Measurements from ENCODE around the gene CASS4.
"Not testable (repeated sequence)": the region's sequence is repeated elsewhere in the genome, so short reads cannot be mapped to it uniquely, and the experiment has no call there.

Gene CASS4

GRCh38 chr20:56391596-56392131 is 20.4 kb upstream of the CASS4 start:
- in situ Hi-C loops (cut with MboI; ENCODE audit: low sequenced_read_pairs) = no loop called here

- in situ Hi-C loops (cut with MboI; ENCODE audit: low sequenced_read_pairs) = no loop called here
Measured at GRCh38 chr20:56392132-56392880, 19.8 kb upstream of the CASS4 start, which contains the start of the genes AURKA and CSTF1. TSS of gene AURKA (minus strand) at chr20:56392215. CDS start at chr20:56388197, 4,018 bp downstream. TSS of gene CSTF1 (plus strand) at chr20:56392645. CDS start at chr20:56395553, 2,908 bp downstream.

GRCh38 chr20:56392881-56393482 is 19.1 kb upstream of the CASS4 start:
- in situ Hi-C loops (cut with MboI; ENCODE audit: low sequenced_read_pairs) = no loop called here

GRCh38 chr20:56393653-56394052 is 18.4 kb upstream of the CASS4 start:
- in situ Hi-C loops (cut with MboI; ENCODE audit: low sequenced_read_pairs) = no loop called here

DNA sequence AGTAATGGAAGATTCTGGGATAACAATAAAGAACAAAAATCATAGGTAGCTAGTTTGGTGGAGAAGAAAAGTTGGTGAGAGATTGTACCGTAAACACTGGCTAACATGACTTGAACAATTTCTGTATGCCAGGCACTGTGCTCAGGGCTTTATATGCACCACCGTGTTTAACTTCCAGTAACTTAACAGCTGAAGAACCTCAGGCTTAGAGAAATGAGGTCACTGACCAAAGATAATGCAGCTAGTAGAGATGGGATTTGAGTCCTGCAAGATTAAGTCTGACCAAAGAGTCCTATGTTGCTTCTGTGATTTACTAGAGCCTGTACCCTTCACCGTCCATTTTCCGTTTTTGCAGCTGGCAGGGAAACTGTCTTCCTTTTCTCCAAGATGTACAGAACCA is 16.9 kb upstream of the CASS4 start:
- in situ Hi-C loops (cut with MboI; ENCODE audit: low sequenced_read_pairs) = no loop called here

- in situ Hi-C loops (cut with MboI; ENCODE audit: low sequenced_read_pairs) = no loop called here
Measured at GRCh38 chr20:56400001-56400640, 11.9 kb upstream of the CASS4 start.

GRCh38 chr20:56403465-56403864 is 8.6 kb upstream of the CASS4 start:
- in situ Hi-C loops (cut with MboI; ENCODE audit: low sequenced_read_pairs) = no loop called here

DNA sequence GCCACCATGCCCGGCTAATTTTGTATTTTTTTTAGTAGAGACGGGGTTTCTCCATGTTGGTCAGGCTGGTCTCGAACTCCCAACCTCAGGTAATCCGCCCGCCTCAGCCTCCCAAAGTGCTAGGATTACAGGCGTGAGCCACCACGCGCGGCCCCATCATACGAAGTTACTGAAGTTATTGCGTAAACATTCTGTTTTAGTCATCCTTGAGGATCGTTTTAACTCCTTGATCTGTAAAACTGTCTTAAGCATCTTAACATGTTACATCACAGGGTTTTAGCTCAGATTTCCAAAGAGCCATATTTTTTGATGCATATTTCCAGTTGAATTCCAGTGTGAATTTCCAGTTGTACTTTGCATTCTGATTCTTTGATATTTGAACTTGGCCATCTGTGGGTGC is 6.7 kb upstream of the CASS4 start:
- in situ Hi-C loops (cut with MboI; ENCODE audit: low sequenced_read_pairs) = not testable (repeated sequence)

DNA sequence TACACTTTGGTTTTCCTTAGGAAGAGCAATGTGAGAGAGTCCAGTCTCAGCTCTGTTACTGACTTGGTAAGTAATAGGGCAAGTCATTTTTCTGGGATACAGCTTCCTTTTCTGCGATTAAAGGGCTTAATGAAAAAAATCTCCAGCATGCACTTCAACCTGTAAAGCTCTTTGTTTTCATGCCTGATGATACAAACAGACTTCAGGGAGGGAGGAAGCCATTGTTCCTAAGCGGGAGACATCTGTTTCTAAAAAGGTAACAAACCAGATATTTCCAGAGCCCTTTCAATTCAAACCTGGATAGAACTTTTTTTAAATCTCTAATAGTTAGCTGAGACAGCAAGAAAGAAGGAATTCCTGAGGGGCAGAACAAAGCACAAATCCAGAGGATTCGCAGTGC is 5.2 kb upstream of the CASS4 start:
- in situ Hi-C loops (cut with MboI; ENCODE audit: low sequenced_read_pairs) = no loop called here

DNA sequence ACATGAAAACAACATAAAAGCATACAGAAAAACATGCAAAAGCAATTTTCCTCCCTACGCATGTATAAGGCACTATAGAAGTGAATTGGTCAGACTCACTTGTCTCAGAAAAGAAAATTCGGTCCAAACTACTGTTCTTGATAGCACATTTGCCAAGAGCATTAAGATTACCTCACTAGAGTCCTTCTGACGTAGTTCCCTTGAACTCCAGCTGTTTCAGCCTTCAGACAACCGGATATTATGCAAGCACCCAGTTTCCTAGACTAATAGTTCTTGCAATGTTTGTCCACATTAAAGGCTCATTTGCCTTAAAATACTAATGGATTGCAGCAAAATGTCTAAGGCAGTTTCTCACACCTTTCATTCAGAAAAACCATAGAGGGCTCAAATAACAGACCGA is 2.5 kb upstream of the CASS4 start:
- in situ Hi-C loops (cut with MboI; ENCODE audit: low sequenced_read_pairs) = no loop called here

DNA sequence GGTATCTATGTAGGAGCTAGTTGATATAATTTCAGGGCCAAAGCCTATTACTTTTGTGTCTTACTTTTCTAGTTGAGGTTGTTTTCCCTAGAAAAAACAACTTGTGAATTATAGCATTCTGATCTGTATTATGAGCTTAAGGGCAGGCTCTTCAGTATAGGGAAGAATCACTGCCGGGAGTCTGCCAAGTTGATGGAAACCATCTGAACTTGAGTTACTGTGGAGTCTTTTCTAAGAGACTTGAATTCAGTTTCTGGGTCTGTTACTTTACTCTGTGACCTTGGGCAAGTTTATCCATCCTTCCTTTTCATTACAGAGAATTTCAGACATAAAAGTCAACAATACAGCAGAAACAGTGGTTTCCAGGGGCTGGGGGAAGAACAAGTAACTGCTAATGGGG is 2.1 kb upstream of the CASS4 start:
- in situ Hi-C loops (cut with MboI; ENCODE audit: low sequenced_read_pairs) = no loop called here

- in situ Hi-C loops (cut with MboI; ENCODE audit: low sequenced_read_pairs) = not testable (repeated sequence)
Measured at GRCh38 chr20:56411287-56411686, 773 bp upstream of the CASS4 start.

- in situ Hi-C loops (cut with MboI; ENCODE audit: low sequenced_read_pairs) = no loop called here
Measured at GRCh38 chr20:56412473-56412790, 372 bp downstream of the CASS4 start.

DNA sequence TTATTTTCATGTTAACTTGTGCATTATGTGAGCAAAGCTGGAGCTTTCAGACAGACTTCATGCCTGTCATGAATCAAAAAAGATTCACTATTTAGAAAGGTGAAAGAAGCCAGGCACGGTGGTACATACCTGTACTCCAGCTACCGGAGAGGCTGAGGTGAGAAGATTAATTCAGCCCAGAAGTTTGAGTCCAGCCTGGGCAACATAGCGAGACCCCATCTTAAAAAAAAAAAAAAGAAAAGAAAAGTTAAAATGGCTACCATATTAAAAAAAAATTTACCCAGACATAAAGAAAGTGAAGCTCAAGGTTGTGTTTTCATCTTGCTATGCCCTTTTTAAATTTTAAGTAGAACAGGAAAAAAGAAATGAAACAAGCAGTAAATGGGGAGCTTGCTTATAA is 889 bp downstream of the CASS4 start:
- in situ Hi-C loops (cut with MboI; ENCODE audit: low sequenced_read_pairs) = no loop called here

DNA sequence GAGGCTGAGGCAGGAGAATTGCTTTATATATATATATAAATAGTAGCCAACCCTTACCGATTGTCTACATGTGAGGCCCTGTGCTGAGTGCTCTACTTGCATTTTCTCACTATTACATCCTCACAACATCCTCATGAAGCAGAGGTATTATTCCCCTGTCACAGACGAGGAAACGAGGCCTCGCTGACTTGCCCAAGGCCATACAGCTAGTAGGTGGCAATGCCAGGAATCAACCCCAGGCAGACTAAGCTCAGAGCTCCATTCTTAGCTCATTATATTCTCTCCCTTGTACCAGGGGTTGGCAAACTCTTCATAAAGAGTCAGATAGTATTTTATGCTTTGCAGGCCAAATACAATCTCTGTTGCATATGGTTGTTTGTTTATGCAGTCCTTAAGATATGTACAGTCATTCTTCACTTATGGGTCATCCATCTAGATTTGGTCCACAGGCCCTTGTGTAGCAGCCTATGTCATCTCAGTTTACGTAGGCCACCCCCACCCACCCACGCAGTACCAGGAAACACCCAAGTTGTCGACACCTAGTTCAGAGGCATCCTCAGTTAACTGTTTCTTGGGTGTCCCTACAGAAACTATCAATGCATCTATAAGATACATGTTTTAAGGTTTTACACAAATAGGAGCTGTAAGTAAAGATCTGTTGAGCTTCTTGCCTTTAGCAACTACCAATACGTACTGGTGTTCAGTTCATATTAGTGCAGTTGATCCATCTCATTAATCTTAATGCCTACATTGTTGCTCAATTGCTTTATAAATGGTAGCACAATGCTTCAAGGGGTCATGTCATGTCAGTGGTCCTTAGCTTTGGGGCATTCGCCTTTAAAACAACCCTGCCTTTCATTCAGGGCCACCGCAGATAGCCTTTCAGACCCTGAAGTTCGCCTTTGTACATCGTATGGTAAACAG is 3.0 kb downstream of the CASS4 start:
- in situ Hi-C loops (cut with MboI; ENCODE audit: low sequenced_read_pairs) = no loop called here

DNA sequence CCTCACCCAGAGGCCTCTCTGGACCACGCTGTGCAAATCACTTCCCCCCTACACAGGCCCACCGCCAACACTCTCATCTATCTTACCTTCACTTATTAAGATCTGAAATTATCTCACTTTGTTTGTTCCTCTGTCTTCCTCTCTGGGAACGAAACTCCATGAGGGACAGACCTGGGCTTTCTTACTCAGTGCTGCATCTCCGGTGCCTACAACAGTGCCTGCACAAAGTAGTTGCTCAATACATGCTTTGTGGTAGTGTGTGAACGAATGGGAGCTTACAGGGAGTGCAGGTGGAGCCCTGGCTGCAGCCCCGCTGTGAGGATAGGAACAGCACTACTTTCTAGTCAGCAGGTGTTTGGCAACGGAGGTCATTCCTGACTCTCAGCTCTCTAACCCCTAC is 5.3 kb downstream of the CASS4 start:
- in situ Hi-C loops (cut with MboI; ENCODE audit: low sequenced_read_pairs) = no loop called here

DNA sequence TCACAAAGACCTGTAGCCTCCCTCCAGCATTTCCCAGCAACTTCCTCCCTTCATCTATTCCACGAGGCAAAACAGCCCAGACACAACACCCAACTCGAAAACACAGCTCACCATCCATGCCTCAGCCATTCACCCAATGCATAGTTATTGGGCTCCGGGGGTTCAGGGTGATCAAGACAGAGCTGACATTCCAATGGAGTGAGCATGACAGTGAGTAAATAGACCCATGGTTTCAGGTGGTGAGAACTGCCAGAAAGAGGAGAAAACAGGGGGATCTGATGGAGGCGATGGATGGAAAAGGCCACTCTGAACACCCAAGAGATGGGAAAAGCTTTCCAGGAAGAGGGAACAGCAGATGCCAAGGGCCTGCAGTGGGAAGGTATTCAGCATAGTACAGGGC is 5.9 kb downstream of the CASS4 start:
- in situ Hi-C loops (cut with MboI; ENCODE audit: low sequenced_read_pairs) = no loop called here

GRCh38 chr20:56418385-56418861 is 6.4 kb downstream of the CASS4 start:
- in situ Hi-C loops (cut with MboI; ENCODE audit: low sequenced_read_pairs) = no loop called here

- in situ Hi-C loops (cut with MboI; ENCODE audit: low sequenced_read_pairs) = no loop called here
Measured at GRCh38 chr20:56420028-56420427, 8.0 kb downstream of the CASS4 start.

- in situ Hi-C loops (cut with MboI; ENCODE audit: low sequenced_read_pairs) = no loop called here
Measured at GRCh38 chr20:56420940-56421688, 9.1 kb downstream of the CASS4 start.

All from hTERT RPE-1 (cell line).